Esophagus squamous epithelium (tissue), 4 donors: ENCODE measurements around the gene RBM19.

Experiments
- POLR2A ChIP-seq, 4 donors: fragments of 450-650 bp; IDR thresholded peaks; one replicate each; pipeline ENCODE4 v1.6.1; 2017; ENCODE audit warnings: antibody characterized with exemption in 4 of 4, mild to moderate bottlenecking in 4 of 4, moderate library complexity in 3 of 4
- TF ChIP-seq, protein P1 (sequence below), 6 experiments: fragments of 450-650 bp in 4 of 6; fragments of 200-600 bp in 2 of 6; sonication (generic) in 2 of 6; IDR thresholded peaks; one replicate each; pipeline ENCODE4 v1.5.1; 2016 to 2019; ENCODE audit warnings: antibody characterized with exemption in 6 of 6, mild to moderate bottlenecking in 4 of 6, moderate library complexity in 4 of 6

GRCh38 chr12:113959096-113959495 is 7.0 kb downstream of the RBM19 start:
- TF ChIP-seq, protein P1, sequence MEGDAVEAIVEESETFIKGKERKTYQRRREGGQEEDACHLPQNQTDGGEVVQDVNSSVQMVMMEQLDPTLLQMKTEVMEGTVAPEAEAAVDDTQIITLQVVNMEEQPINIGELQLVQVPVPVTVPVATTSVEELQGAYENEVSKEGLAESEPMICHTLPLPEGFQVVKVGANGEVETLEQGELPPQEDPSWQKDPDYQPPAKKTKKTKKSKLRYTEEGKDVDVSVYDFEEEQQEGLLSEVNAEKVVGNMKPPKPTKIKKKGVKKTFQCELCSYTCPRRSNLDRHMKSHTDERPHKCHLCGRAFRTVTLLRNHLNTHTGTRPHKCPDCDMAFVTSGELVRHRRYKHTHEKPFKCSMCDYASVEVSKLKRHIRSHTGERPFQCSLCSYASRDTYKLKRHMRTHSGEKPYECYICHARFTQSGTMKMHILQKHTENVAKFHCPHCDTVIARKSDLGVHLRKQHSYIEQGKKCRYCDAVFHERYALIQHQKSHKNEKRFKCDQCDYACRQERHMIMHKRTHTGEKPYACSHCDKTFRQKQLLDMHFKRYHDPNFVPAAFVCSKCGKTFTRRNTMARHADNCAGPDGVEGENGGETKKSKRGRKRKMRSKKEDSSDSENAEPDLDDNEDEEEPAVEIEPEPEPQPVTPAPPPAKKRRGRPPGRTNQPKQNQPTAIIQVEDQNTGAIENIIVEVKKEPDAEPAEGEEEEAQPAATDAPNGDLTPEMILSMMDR (IDR thresholded peaks at IDR 0.05) = no peak
- TF ChIP-seq POLR2A (IDR thresholded peaks at IDR 0.05) = no peak
